ENCODE measurements around the gene SEC14L2.

SEC14L2 gene

DNA sequence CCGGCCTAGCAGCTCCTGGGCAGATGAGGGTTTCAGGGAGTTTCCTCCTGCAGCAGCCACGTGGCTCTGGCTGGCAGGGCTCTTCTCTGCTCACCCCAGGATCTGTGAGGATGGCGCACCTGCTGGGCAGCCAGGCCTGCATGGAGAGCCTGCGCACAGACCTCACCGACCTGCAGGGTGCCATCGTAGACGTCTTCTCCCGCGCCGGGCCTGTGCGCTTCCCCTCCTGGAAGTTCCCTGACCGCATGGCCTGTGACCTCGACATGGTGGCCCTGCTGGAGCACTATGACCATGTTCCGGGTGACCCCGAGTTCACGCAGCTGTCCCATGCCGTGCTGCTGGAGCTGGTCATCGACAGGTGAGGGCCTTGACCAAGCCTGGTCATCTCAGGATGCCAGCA is 30.9 kb upstream of the SEC14L2 start:
- Histone ChIP-seq H3K4me3 (no peak overlapping the region), H3K27ac (no peak overlapping the region)
- DNase-seq (ENCODE audit: low spot score) = no peak
- TF ChIP-seq, protein P1, sequence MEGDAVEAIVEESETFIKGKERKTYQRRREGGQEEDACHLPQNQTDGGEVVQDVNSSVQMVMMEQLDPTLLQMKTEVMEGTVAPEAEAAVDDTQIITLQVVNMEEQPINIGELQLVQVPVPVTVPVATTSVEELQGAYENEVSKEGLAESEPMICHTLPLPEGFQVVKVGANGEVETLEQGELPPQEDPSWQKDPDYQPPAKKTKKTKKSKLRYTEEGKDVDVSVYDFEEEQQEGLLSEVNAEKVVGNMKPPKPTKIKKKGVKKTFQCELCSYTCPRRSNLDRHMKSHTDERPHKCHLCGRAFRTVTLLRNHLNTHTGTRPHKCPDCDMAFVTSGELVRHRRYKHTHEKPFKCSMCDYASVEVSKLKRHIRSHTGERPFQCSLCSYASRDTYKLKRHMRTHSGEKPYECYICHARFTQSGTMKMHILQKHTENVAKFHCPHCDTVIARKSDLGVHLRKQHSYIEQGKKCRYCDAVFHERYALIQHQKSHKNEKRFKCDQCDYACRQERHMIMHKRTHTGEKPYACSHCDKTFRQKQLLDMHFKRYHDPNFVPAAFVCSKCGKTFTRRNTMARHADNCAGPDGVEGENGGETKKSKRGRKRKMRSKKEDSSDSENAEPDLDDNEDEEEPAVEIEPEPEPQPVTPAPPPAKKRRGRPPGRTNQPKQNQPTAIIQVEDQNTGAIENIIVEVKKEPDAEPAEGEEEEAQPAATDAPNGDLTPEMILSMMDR (IDR thresholded peaks at IDR 0.05) = no peak

DNA sequence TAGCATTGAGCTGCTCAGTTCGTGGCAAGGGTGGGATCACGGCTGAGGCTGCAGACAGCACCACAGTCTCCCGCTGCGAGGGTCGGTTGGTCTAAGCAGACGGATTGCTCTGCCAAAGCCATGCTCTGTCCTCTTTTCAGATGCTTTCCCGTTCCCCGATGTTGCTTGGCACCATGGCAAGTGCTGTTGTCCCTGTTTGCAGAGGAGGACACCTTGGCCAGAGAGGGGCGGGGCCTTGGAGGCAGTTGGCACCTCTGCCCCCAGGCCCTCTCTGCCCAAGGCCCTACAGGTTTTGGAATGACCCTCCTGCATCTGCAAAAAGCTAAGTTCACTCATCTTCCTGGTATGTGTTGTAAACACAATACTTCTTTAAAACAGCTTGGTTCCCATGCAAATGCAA is 28.4 kb upstream of the SEC14L2 start:
- H3K4me3 ChIP-seq = no peak overlapping the region
- TF ChIP-seq, protein P1 (IDR thresholded peaks at IDR 0.05) = no peak
- no peak for DNase-seq (ENCODE audit: low spot score)
- no peak overlapping the region for H3K27ac ChIP-seq

DNA sequence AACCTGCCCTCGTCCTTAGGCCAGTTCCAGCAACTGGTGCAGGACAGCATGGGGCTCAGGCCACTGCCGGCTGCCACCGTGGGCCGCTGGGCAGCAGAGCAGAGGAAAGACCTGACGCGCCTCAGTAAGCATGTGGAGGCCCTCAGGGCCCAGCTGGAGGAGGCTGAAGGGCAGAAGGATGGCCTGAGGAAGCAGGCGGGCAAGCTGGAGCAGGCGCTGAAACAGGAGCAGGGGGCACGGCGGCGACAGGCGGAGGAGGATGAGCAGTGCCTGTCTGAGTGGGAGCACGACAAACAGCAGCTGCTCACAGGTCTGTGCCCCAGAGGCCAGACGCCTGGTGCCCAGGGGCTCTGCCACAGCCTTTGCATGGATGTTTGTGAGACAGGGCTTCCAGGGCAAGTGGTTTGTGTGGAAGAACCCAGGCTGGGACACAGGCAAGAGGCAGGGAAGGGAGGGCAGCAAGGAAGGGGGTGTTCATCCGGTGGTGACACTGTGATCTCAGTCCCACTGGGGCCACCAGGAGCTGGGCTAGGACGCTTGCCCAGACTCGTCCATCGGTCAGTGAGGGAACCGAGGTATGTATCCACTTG is 26.1 kb upstream of the SEC14L2 start:
- H3K4me3 ChIP-seq = no peak overlapping the region
- no peak overlapping the region for H3K27ac ChIP-seq
- no peak for DNase-seq (ENCODE audit: low spot score)
- TF ChIP-seq, protein P1 (IDR thresholded peaks at IDR 0.05) = no peak

DNA sequence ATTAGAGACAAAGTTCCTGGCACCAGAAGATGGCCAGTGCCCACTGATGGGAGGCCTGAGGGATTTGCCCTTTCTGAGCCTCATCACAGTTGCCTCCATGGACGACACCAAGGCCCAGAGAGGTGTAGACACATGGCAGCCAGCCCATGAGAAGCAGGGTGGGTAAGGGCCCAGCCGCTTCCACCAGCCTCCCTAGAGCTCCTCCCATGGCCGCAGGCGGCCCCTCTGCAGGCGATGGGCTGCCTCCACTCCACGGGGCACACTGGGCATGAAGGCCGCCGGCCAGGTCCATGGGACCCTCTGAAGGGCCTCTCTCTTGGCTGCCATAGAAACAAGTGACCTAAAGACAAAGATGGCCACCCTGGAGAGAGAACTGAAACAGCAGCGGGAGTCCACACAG is 25.5 kb upstream of the SEC14L2 start:
- no peak overlapping the region for H3K27ac ChIP-seq
- TF ChIP-seq, protein P1 (IDR thresholded peaks at IDR 0.05) = no peak
- DNase-seq (ENCODE audit: low spot score) = no peak
- no peak overlapping the region for H3K4me3 ChIP-seq

DNA sequence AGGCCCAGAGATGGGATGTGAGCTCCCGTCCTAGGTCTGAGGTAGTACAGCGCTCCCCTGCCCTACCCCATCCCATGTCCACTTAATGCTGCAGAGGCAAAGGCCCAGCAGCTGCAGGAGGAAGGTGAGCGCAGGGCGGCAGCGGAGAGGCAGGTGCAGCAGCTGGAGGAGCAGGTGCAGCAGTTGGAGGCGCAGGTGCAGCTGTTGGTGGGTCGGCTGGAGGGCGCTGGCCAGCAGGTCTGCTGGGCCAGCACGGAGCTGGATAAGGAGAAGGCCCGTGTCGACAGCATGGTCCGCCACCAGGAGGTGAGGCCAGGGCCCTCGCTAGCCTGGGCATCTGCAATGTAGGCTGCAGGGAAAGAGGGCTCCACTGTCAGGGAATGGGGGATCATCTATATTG is 24.8 kb upstream of the SEC14L2 start:
- Histone ChIP-seq H3K27ac (no peak overlapping the region), H3K4me3 (no peak overlapping the region)
- TF ChIP-seq, protein P1 (IDR thresholded peaks at IDR 0.05) = no peak
- no peak for DNase-seq (ENCODE audit: low spot score)

DNA sequence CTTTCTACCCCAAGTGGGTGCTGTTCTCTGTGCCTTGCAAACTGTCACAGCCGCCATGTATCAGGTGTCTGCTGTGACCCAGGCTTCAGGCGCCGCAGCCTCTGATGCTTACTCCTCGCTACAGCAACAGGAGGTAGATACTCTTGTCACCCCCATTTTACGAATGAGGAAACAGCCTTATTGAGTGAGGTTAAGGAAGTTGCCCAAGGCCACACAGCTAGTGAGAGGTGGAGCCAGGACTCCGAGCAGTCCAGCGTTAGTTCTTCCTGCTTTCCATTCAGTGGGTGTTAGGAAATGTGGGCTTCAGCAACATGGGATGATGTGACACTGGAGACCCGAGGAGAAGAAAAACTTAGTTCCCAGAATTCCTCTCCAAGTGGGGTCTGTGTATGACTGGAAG is 23.9 kb upstream of the SEC14L2 start:
- H3K4me3 ChIP-seq = no peak overlapping the region

More for the DNA sequence above, 23.9 kb upstream of the SEC14L2 start:
- DNase-seq (ENCODE audit: low spot score) = no peak
- no peak overlapping the region for H3K27ac ChIP-seq
- TF ChIP-seq, protein P1 (IDR thresholded peaks at IDR 0.05) = no peak
